Measurements from ENCODE around the gene ADSS2. TPM values are rescaled to one million over a fixed set of nuclear protein-coding genes. Genes with fewer than 3 reads are reported as not detected.

ADSS2 gene
- total RNA-seq, 1 donor from 2014 or later: 31.8 TPM

DNA sequence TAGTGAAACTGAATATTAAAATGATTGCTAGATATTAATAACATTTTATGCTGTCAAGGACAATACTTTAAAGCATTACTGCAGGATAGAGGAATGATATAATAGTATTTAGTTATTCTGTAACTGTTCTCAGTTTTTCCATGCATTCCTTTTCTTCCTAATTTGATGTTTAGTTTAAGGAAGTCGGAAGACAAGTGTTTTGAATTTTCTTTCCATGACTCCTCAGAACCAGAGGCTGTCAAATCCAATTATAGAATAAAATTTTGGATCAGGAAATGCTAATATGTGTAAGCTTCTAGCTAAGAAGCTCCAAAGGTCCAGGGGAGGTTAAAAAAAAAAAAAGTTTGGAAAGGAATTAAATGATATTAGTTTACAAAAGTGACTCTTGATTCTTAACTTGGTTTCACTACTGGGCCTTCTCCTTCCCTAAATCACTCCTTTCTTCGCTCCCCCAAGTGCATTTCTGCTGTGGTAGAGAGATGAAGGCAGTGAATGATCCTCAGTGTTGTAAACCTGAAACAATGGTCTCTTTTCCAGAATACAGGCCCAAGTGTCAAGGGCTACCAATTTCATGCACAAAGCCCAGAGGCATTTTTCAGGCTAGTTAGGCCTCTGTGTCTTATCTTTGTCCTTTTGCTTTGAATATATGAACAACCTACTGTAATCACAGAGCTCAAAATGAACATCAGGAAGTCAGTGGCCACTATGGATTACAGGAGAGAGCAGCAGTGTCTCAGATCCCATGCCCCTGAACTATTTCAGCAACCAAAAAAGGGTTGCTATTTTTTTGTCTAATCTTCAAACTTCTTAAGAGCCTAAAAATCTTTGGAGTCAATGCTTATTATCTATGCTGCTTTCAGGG lies 6.2 kb downstream of the ADSS2 start:
- peak; percentile 27 for DNase-seq

- peak; percentile 20 for DNase-seq
Measured at GRCh38 chr1:244444854-244445253, 6.9 kb downstream of the ADSS2 start.

DNA sequence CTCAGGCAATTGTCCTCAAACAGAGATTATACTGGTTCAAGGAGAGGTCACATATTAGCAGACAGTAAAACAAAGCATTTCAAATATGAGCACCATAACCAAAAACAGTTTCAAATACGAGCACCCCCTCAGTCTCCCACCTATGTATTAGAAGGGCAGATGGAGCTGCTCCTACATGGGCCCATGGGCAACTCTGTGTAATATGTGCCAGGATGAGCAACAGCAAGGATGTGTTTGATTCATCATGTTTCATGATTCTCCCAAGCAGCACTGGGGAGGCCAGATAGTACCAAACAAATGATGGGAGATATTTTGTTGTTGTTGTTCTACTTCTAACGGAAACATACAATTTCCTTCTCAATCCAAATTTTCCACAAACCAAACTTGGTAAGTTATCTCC lies 8.9 kb downstream of the ADSS2 start:
- DNase-seq: no peak

DNA sequence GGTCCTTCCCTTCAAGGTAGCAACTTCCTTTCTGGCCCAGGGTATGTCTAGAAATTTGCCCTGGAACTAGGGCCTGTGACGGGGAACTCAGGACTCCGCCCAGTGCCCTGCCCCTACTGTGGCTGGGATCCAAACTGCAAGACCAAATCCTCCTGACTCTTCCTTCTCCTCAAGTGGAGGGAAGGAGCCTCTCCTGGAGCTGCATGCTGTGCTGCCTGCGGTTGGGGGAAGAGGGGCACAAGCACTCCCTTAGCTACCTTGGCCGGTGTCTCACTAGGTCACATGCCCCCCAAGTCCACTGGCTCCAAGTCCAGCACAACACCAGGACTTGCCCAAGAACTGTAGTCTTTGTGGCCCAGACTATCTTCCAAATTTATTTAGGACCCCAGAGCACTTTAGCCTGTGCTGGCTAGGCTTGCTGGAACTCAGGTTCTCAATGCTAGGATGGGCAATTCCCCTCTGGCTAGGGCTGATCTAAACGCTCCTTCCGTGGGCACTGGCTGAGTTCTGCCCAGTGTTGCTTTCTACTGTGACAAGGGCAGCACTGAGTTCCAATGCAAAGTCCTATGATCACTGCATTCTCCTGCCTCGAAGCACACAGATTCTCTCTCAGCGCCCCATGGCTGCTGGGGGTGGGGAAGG lies 12.2 kb downstream of the ADSS2 start:
- DNase-seq: no peak

DNA sequence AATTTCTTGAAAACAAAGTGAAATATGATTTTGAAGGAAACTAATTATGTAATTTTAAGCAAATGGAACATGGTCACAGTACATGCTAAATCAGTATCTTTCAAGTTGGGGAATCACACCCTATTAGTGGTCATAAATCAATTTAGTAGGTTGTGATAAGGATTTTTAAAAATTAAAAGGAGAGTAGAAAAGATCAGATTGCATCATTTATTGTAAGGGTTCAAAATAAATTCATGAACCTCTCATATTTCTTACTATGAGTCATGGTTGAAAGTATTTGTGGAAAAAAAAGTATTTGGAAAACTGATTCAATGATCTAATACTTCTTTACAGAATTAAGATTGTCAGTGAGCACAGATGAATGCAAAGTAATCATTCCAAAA lies 14.6 kb downstream of the ADSS2 start:
- DNase-seq: no peak

DNA sequence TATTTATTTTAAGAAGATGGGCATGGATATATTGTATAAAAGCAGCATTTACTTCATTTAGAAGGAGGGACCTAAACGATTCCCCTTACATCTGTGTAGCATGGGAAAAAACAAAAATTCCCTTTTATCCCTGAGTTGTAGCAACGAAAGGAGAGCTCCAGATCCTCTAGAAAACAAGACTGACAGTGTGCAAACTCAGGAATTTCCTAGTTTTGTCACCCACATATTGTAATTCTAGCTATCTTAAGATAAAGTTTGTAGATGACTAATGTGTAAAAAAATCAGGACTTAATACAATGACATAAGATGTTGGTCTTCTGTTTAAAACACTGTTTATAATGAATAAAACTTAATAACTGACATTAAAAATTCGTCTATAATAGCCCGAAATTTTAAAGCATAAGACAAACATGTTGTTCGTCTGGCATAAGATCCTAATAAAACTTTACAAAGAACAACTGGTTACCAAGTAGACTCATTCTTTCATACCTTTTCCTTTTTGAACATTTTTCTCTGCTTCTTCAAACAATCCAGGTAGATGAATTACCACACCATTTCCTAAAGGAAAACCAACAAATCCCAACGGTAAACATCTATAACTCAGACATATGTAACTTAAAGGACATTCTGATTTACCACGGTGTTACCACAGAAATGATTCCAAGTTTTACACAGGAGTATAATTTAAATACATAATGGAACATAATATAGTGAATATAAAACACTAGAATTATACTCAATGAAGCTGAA lies 15.2 kb downstream of the ADSS2 start:
- no peak for DNase-seq

- no peak for DNase-seq
Measured at GRCh38 chr1:244435562-244436205, 16.0 kb downstream of the ADSS2 start.

DNA sequence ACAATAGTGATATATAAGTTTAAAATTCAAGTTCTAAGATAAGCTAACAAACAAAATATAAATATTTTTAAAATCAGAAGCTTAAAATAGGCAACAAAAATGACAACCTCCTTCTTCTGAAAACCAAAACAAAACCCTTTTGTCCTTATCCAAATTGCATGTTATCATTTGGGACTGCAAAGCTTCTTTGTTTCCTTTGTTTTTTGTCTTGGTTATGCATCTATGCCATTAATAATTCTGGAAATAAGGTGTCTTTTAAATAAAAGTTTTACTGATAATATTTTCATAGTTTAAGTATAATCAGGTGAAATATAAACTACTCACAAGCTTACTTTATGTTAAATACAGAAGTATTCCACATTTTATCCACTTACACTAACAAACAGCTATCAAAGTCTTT lies 20.5 kb downstream of the ADSS2 start:
- no peak for DNase-seq

DNA sequence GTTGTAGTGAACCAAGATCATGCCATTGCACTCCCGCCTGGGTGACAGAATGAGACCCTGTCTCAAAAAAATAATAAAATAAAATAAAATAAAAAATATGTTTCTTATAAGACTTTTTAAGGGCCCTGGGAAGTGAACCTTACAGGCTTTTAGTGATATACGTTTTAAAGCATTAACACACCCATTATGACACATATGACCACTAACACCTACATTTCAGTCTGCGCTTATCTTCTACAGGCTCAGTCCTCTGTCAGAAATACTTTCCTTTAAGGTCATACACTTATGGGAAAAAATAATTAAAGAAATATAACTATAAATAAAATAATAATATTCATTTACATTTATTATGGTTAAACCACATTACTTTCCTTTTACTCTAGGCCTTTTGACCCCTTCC lies 21.9 kb downstream of the ADSS2 start:
- DNase-seq: no peak

- DNase-seq: no peak
Measured at GRCh38 chr1:244427647-244428046, 24.1 kb downstream of the ADSS2 start.

DNA sequence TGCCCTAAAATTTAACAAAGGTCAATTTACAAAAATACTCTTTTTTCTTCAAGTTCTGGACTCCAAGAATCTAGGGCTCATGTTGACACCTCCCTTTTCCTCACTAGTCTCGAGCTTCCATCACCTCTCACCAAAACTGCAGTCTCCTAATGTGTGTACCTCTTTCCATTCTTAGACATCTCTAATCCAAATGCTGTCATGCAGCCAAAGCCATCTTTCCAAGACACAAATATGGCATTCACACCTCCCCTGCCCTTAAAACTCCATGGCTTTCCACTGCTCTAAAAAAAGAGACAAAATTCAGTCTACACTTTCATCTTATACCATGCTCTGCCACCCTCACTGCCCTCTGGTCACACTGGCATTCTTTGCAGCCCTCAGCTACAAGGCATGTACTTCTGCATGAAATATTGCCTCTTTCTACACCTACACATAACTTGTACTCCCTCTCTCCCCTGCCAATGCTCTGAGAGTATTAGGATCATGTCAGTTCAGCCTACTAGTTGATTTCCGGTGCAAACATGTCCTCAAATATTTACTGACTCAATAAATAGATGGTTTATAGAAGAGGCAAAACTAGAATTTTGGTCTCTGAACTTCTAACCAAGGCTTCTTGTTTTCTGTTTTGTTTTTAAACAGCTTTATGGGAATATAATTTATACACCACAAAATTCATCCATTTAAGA lies 26.9 kb downstream of the ADSS2 start:
- DNase-seq: no peak

GRCh38 chr1:244422174-244422573 lies 29.5 kb downstream of the ADSS2 start:
- no peak for DNase-seq

DNA sequence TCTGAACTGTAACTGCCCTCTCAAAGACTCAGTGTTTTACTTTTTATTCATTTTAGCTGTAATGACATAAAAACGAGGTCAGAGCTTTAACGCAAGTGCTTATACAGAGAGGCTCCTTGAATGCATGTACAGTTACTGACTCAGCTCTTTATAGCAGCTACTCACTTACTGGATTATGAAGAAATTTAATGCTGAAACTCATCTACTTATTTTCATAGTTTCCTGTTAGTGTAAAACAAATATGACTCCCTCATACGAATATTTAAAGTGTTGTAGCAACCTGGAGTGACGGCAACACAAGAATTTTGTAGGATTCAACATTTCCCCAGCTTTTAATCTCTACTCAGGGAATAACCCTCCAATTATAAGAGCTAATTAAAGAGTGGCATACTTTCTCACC lies 32.7 kb downstream of the ADSS2 start:
- no peak for DNase-seq

DNA sequence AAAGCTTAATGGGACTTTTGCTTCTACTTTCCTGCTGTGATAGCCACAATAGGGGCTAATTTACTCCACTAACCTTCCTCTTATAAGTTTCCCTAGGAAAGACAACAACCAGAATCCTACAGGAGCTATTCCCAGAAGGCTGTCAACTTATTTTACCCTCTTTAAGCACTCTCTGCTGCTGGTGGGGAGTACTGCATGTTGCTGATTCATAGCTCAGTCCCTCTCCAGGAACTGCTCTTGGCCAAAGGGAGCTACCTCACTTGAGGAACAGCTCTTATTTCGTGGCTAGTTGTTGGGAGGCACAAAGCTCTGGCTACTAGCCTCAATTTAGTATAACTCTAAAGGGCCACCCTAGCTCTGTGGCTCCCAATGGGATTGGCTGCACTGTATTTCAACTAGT lies 37.2 kb downstream of the ADSS2 start:
- no peak for DNase-seq

DNA sequence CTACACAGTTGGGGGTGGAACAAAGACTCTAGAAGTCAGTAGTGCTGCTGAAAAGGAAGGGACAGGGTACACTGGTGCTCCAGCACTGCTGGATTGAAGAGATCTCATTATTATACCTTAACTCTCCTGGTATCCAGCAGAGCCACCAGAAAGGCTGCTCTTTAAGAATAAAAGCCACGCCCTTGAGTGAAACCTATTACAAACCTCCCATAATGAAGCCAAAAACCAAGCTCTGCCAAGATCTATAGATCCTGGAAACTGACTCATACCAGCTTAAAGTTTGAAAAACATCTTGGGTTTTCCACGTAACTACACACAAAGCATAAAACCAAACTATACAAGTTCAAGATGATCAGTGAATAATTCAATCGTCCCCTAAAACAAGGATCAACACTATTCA lies 38.0 kb downstream of the ADSS2 start:
- DNase-seq: no peak

- no peak for DNase-seq
Measured at GRCh38 chr1:244412176-244412575, 39.5 kb downstream of the ADSS2 start.

DNA sequence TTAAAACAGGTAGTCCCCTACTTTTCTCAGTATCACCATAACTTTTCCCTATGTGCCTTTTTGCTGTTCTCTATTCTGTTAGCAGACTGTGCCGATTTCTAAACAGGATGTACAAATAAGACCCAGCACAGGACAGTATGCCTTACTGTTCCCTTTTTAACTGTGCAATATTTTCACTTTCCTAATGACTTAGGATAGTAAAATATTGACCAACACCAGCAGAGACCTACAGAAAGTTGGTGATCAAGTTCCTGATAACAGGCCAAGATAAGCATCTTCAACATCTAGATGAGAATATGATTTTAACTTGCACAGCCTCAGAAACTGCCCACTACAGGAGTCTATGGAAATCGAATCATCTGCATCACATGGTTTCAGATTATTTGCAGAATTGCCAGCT lies 42.0 kb downstream of the ADSS2 start:
- no peak for DNase-seq

- DNase-seq: no peak
Measured at GRCh38 chr1:244406337-244406736, 45.4 kb downstream of the ADSS2 start.

DNA sequence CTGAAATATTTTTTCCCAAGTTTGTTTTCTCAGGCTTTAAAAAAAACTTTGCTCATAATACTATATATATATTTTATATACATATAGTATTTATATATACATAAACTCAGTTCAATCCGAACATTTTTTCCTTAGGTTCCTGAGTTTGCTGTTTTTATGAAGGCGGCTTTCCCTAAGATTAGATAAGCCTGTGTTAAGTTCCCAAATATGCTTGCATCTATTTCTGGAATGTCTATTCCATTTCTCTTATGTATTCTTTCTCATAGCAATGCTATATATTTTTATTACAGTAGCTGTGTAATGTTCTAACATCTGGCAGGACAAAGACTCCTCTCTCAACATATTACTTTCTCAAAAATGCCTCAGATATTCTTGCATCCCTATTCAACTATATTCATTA lies 45.9 kb downstream of the ADSS2 start:
- DNase-seq: no peak

- no peak for DNase-seq
Measured at GRCh38 chr1:244403431-244403830, 48.3 kb downstream of the ADSS2 start.

DNA sequence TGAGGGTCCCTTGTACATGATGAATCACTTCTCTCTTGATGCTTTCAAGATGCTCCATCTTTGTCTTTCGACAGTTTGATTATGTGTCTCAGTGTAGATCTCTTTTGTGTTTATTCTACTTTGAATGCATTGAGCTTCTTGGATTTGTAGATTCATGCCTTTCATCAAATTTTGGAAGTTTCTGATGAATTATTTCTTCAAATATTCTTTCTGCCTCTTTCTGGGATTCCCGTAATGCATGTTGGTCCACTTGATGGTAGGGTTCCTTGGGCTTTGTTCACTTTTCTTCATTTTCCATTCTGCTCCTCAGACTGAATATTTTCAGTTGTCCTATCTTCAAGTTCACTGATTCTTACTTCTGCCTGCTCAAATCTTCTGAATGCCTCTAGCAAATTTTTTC lies 50.7 kb downstream of the ADSS2 start:
- no peak for DNase-seq

DNA sequence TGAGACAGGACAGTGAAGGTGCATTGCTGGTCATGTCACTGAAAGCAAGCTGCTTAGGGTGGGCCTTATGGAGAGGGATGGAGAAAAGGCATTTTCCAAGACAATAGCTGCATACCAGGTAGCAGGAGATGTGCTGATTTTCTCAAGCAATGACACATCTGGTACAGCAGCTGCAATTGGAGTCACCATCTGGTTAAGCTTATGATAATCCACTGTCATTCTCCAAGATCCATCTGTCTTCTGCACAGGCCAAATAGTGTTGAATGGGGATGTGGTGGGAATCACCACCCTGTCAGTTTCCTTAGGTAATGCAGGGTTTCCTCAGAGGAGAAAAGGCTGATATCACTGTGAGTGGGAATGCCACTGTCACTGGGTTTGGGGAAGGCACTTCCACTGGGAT lies 54.6 kb downstream of the ADSS2 start:
- DNase-seq: peak; percentile 37

All from tongue (tissue), 2 donors.